HG03025 (cell line): ENCODE measurements around the gene LST1.

ENCODE experiments used
- ATAC-seq: cut with Tn5 transposase; IDR thresholded peaks from one replicate; pipeline ENCODE4 v1.9.1; 2021; ENCODE audit warnings: mild to moderate bottlenecking, moderate library complexity; ENCODE audit not compliant: unreplicated experiment, low FRiP score

The LST1 gene

GRCh38 chr6:31614684-31615578 lies 28.9 kb downstream of the LST1 start, which contains the start of gene AIF1:
Gene AIF1 (plus strand): TSS chr6:31615234. CDS start chr6:31615330, 96 bp downstream.
- ATAC-seq: no peak

GRCh38 chr6:31615748-31616147 lies 29.7 kb downstream of the LST1 start:
- no peak for ATAC-seq

- ATAC-seq: no peak
Observed at GRCh38 chr6:31617010-31617409, 30.9 kb downstream of the LST1 start.

GRCh38 chr6:31619805-31620585 lies 33.9 kb downstream of the LST1 start:
- peak; percentile 85 for ATAC-seq

GRCh38 chr6:31620586-31621319 lies 34.7 kb downstream of the LST1 start, which contains the start of gene PRRC2A:
Gene PRRC2A (plus strand): TSS chr6:31620715. CDS start chr6:31622790, 2,075 bp downstream.
- ATAC-seq: peak; percentile 46

GRCh38 chr6:31621320-31621939 lies 35.4 kb downstream of the LST1 start:
- no peak for ATAC-seq

- no peak for ATAC-seq
Observed at GRCh38 chr6:31621991-31622390, 35.9 kb downstream of the LST1 start.

- ATAC-seq: no peak
Observed at GRCh38 chr6:31622684-31623091, 36.6 kb downstream of the LST1 start.

- no peak for ATAC-seq
Observed at GRCh38 chr6:31624070-31624469, 38.0 kb downstream of the LST1 start.

- ATAC-seq: no peak
Observed at GRCh38 chr6:31626952-31627351, 40.9 kb downstream of the LST1 start.

- ATAC-seq: no peak
Observed at GRCh38 chr6:31627690-31628287, 41.7 kb downstream of the LST1 start.

GRCh38 chr6:31629014-31629413 lies 42.9 kb downstream of the LST1 start:
- no peak for ATAC-seq

- no peak for ATAC-seq
Observed at GRCh38 chr6:31630177-31630934, 44.3 kb downstream of the LST1 start.

- ATAC-seq: no peak
Observed at GRCh38 chr6:31631209-31631608, 45.1 kb downstream of the LST1 start.

GRCh38 chr6:31631681-31632278 lies 45.7 kb downstream of the LST1 start:
- no peak for ATAC-seq

GRCh38 chr6:31632279-31632946 lies 46.3 kb downstream of the LST1 start:
- ATAC-seq: no peak

- no peak for ATAC-seq
Observed at GRCh38 chr6:31633447-31633846, 47.4 kb downstream of the LST1 start.

GRCh38 chr6:31634131-31634530 lies 48.1 kb downstream of the LST1 start:
- no peak for ATAC-seq
